Measurements from ENCODE around the gene DGUOK. TPM values are rescaled to one million over a fixed set of nuclear protein-coding genes. Genes with fewer than 3 reads are reported as not detected.

Gene DGUOK
- total RNA-seq, 2 donors from 2014 or later: 61.1 to 85.2 TPM

DNA sequence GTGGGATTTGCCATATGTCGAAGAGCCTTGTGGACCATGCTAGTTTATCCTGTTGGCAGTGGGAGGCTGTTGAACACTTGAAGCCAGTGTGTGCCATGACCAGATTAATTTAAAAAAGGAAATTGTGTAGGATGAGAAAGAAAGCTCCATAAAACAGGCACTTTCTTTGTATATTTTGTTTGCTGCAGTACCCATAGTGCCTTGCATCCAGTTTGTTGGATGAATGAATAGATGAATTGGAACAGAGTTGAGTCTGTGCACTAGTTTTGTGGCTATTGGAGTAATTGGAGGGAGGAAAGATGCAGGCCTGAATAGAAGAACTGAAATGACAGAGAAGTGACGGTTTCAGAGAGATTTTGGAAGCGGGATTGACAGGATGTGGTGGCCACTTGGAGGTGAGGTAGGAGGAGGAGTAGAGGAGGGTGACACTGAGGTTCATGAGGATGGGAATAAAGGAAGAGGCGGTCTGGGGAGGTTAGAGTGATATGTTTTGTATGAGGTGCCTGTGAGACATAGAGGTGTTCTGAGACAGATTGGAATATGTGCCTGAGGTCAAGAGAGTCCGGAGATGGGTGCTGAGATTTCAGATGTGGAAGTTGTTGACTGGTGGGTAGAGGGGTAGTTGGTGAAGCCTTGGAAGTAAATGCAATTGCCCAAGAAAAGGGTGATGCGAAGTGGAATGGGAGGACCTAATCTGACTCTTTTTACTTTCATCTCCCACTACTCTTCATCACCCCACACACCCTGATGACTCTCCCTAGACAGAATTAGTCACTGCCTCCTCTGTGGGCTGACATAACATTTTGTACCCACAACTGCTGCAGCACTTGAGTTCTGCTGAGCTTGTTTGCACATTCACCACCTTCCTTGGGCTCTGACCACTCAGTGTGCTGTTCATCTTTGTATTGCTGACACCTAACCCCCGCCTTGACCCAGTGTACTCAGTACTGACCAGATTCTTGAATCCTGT, 5.1 kb downstream of the DGUOK start:
- Mint-ChIP-seq H3K27ac (no peak overlapping the region), H3K4me1 (peaks cover 9% of the 10 kb centered on the region), H3K36me3 (ENCODE audit: low read depth) (peaks cover 11% of the 10 kb centered on the region), H3K27me3 (ENCODE audit: insufficient read depth) (no peaks in the 10 kb centered on the region), H3K9me3 (no peaks in the 10 kb centered on the region), H3K4me3 (no peak overlapping the region)
- TF ChIP-seq, protein P1, sequence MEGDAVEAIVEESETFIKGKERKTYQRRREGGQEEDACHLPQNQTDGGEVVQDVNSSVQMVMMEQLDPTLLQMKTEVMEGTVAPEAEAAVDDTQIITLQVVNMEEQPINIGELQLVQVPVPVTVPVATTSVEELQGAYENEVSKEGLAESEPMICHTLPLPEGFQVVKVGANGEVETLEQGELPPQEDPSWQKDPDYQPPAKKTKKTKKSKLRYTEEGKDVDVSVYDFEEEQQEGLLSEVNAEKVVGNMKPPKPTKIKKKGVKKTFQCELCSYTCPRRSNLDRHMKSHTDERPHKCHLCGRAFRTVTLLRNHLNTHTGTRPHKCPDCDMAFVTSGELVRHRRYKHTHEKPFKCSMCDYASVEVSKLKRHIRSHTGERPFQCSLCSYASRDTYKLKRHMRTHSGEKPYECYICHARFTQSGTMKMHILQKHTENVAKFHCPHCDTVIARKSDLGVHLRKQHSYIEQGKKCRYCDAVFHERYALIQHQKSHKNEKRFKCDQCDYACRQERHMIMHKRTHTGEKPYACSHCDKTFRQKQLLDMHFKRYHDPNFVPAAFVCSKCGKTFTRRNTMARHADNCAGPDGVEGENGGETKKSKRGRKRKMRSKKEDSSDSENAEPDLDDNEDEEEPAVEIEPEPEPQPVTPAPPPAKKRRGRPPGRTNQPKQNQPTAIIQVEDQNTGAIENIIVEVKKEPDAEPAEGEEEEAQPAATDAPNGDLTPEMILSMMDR (conservative IDR thresholded peaks at IDR 0.05): no peak
- no peak overlapping the region for H3K27ac ChIP-seq (ENCODE audit: low read depth, low read length)
- peaks cover 37% of the 10 kb centered on the region for H3K36me3 ChIP-seq (ENCODE audit: control insufficient read depth, insufficient read depth, low read length)
- no peak for DNase-seq
- H3K4me1 ChIP-seq (ENCODE audit: control insufficient read depth, insufficient read depth, low read length): no peaks in the 10 kb centered on the region
- H3K27me3 ChIP-seq (ENCODE audit: control insufficient read depth, insufficient read depth, low read length, poor library complexity, severe bottlenecking): no peaks in the 10 kb centered on the region
- H3K9me3 ChIP-seq (ENCODE audit: control insufficient read depth, low read length): no peaks in the 10 kb centered on the region
- no peak overlapping the region for H3K4me3 ChIP-seq (ENCODE audit: low read length)
- no peak overlapping the region for H3K9ac ChIP-seq (ENCODE audit: extremely low read depth, low read length, poor library complexity, severe bottlenecking)
- WGBS, 2 experiments (ENCODE audit: insufficient coverage in 1 of 2, insufficient read length in 1 of 2): 94 to 98% methylated on average over 6 to 7 of the region's 7 CpGs

DNA sequence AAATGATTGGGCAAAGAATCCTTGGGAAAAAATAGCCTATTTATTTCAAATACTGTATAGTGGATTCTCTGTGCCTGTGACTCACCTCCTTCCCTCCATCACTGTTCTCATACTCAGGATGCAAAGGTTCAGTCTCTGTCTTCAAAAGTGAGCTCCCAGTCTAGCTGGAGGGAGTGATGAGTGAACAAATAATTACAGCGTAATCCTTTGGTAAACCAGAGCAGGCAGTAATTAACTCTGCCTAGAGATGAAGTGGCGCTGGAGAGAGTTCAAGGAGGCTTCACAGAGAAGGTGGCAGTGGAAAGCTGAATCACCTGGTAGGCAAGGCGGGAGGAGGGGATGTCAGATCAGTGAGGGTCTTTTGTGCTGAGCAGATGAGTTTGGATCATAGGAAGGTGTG, 6.5 kb downstream of the DGUOK start:
- Histone ChIP-seq H3K27ac (ENCODE audit: low read depth, low read length) (no peak overlapping the region), H3K27me3 (ENCODE audit: control insufficient read depth, insufficient read depth, low read length, poor library complexity, severe bottlenecking) (no peaks in the 10 kb centered on the region), H3K9ac (ENCODE audit: extremely low read depth, low read length, poor library complexity, severe bottlenecking) (no peak overlapping the region), H3K9me3 (ENCODE audit: control insufficient read depth, low read length) (no peaks in the 10 kb centered on the region), H3K4me1 (ENCODE audit: control insufficient read depth, insufficient read depth, low read length) (no peaks in the 10 kb centered on the region), H3K36me3 (ENCODE audit: control insufficient read depth, insufficient read depth, low read length) (peaks cover 40% of the 10 kb centered on the region), H3K4me3 (ENCODE audit: low read length) (no peak overlapping the region)
- Mint-ChIP-seq H3K9me3 (no peaks in the 10 kb centered on the region), H3K4me1 (peaks cover 7% of the 10 kb centered on the region), H3K36me3 (ENCODE audit: low read depth) (peaks cover 10% of the 10 kb centered on the region), H3K4me3 (no peak overlapping the region), H3K27me3 (ENCODE audit: insufficient read depth) (no peaks in the 10 kb centered on the region), H3K27ac (no peak overlapping the region)
- no peak for DNase-seq
- TF ChIP-seq, protein P1 (conservative IDR thresholded peaks at IDR 0.05): no peak
- 96% methylated on average over 3 of the region's 3 CpGs for WGBS, 2 experiments (ENCODE audit: insufficient coverage in 1 of 2, insufficient read length in 1 of 2)

DNA sequence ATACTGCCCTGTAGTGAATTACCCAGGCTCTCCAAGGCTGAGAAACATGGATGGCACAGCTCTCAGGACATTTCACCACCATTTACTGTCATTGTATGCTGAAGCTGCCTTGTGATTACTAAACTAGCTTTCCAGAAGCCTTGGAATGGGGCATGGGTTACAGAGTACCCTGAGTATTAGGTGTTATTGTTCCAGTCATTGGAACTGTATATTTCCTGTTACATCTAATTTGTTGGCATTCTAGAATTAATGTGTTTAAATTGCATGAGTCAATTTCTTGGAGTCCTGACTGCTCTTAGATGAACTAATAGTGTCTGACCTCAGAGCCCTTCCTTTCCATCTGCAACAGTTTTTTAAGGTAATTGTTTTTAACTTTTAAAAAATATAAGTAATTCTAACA, 9.0 kb downstream of the DGUOK start:
- Histone ChIP-seq H3K4me1 (ENCODE audit: control insufficient read depth, insufficient read depth, low read length) (no peaks in the 10 kb centered on the region), H3K27me3 (ENCODE audit: control insufficient read depth, insufficient read depth, low read length, poor library complexity, severe bottlenecking) (no peaks in the 10 kb centered on the region), H3K4me3 (ENCODE audit: low read length) (no peak overlapping the region), H3K27ac (ENCODE audit: low read depth, low read length) (no peak overlapping the region), H3K9me3 (ENCODE audit: control insufficient read depth, low read length) (no peaks in the 10 kb centered on the region), H3K9ac (ENCODE audit: extremely low read depth, low read length, poor library complexity, severe bottlenecking) (no peak overlapping the region), H3K36me3 (ENCODE audit: control insufficient read depth, insufficient read depth, low read length) (peaks cover 56% of the 10 kb centered on the region)
- TF ChIP-seq, protein P1 (conservative IDR thresholded peaks at IDR 0.05): no peak
- peaks cover 1% of the 10 kb centered on the region for H3K4me1 Mint-ChIP-seq
- no peak overlapping the region for H3K4me3 Mint-ChIP-seq
- H3K36me3 Mint-ChIP-seq (ENCODE audit: low read depth): peaks cover 13% of the 10 kb centered on the region
- no peaks in the 10 kb centered on the region for H3K9me3 Mint-ChIP-seq
- H3K27ac Mint-ChIP-seq: no peak overlapping the region
- no peaks in the 10 kb centered on the region for H3K27me3 Mint-ChIP-seq (ENCODE audit: insufficient read depth)
- DNase-seq: no peak

Data from endodermal cell (in vitro differentiated cells).